ENCODE data around the gene ESRRG.

DNA sequence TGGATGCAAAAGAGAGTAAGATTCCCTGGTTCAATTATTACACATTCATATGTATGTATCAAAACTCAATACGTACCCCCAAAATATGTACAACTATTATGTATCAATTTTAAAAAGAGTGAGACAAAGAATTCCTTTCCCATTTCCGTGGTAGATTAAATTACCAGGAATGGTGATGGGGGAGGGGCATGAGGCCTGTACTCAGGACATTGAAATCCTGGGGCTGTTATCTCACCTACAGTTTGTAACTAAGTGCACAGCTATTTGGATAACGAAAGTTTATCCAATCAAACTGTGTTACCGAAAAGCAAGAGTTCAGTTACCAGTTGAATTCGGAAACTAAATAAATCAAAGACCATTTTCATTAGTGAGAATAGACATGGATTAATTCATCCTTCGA lies 8.3 kb upstream of the ESRRG start:
- TF ChIP-seq, protein P1, sequence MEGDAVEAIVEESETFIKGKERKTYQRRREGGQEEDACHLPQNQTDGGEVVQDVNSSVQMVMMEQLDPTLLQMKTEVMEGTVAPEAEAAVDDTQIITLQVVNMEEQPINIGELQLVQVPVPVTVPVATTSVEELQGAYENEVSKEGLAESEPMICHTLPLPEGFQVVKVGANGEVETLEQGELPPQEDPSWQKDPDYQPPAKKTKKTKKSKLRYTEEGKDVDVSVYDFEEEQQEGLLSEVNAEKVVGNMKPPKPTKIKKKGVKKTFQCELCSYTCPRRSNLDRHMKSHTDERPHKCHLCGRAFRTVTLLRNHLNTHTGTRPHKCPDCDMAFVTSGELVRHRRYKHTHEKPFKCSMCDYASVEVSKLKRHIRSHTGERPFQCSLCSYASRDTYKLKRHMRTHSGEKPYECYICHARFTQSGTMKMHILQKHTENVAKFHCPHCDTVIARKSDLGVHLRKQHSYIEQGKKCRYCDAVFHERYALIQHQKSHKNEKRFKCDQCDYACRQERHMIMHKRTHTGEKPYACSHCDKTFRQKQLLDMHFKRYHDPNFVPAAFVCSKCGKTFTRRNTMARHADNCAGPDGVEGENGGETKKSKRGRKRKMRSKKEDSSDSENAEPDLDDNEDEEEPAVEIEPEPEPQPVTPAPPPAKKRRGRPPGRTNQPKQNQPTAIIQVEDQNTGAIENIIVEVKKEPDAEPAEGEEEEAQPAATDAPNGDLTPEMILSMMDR (IDR thresholded peaks at IDR 0.05): no peak
- TF ChIP-seq POLR2A (IDR thresholded peaks at IDR 0.05): no peak

Data from thyroid gland (tissue), 4 donors.